Measurements from ENCODE around the gene GNAS-AS1.

GNAS-AS1 gene

DNA sequence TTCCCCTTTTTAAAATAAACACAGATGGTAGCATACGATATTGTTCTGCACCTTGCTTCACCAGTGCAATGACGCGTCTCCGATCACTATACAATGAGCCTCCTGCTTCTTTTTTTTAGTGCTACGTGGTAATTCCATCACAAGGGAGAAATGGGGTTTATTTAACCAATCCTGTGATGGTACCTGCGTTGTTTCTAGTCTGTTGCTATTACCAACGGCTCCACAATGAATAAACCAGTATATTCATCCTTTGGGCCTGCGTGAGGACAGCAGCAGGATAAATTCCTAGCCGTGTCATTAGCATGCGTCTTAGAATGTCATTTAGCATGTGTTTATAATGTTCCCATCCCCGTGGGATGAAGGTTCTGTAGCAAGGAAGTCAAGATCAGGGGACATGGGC is 42.9 kb downstream of the GNAS-AS1 start:
- no peak for DNase-seq

DNA sequence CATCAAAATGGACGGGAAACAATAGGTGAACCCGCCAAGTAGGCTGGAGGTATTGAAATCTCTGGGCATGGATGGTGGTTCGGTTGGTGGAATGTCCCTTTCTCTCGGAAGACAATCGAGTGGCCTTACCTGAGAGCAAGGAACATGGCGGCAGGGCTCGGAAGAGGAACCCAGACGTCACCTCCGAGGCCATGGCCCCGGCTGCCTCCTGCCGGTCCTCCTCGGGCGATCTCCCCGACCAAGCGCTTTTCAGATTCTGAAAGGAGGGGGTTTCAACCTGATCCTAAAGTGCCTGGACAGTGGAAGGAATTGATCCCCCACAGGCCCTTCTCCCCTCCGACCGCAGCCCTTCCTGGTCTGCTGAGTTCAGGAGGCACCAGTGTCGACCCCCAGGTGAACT is 47.2 kb downstream of the GNAS-AS1 start:
- DNase-seq, result no peak

GRCh38 chr20:58802061-58802460 is 48.6 kb downstream of the GNAS-AS1 start:
- no peak for DNase-seq

- DNase-seq, result no peak
Measured at GRCh38 chr20:58800134-58800871, 50.4 kb downstream of the GNAS-AS1 start.

GRCh38 chr20:58797371-58798338 is 53.0 kb downstream of the GNAS-AS1 start:
- DNase-seq, result no peak

- no peak for DNase-seq
Measured at GRCh38 chr20:58795923-58796245, 54.8 kb downstream of the GNAS-AS1 start.

DNA sequence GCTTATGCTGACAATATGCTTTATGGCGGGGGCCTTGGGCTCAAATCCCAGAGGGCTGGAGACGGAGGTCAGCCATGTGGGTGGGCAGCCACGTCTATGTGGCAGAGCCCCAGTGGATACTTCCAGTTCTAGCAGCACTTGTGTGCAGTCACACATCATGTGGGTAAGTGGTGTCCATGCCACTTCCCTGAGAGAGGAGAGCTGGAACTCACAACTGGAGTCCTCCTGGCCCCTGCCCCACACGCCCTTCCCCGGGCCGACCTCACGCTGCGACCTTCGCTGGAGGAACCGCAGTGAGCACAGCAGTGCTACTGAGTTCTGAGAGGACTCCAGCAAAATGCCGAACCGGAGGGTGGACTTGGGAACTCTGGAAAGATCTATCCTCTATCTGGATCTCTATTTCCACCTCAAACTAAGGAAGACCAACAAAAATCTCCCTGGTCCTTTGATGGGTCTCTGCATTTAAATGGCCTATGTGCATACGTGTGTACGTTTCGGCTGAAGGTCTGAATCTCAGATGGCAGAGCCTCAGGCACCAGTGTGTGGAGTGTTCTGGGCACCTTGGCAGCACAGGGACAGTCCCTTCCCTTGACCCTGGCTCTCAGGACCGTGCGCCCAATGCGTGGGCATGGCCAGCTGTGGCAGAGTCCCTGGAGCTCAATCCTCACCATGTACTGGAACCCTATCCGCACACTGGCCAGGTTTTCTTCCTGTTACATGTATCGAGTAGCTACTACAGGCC is 55.4 kb downstream of the GNAS-AS1 start:
- DNase-seq, result no peak

DNA sequence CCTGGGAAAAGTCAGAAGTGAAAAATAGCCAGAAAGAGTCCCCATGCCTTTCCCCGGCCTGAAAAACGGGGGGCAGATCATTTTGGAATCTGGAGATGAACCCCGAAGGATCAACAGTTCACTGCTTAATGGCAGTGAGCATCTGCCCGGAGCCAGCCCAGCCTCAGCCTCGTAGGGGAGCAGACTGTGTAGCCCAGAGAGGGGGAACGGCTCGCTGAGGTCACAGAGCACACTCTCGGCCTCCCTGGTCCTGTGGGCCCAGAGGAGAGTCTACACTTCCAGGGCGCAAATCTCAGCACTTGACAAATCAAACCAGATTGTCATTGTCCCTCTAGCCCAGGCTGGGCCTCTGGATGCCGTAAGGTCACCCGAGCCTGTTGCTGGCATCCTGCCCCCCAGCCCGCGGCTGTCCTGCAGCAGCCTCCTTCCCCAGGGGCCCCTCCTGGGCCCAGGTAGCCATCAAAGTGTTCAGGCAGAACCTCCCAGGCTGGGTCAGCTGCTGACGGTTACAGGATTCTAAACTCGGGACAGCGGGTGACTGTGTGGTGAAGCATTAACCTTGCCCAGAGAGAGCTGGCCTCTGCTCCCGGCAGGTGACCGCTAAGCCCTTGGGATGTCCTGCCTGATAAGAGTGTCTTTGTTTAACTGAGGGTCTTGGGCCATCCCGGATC is 56.1 kb downstream of the GNAS-AS1 start:
- DNase-seq, result no peak

- no peak for DNase-seq
Measured at GRCh38 chr20:58793512-58794420, 56.9 kb downstream of the GNAS-AS1 start.

GRCh38 chr20:58792426-58792825 is 58.3 kb downstream of the GNAS-AS1 start:
- no peak for DNase-seq

GRCh38 chr20:58791286-58791685 is 59.4 kb downstream of the GNAS-AS1 start:
- no peak for DNase-seq

- no peak for DNase-seq
Measured at GRCh38 chr20:58790454-58790853, 60.2 kb downstream of the GNAS-AS1 start.

DNA sequence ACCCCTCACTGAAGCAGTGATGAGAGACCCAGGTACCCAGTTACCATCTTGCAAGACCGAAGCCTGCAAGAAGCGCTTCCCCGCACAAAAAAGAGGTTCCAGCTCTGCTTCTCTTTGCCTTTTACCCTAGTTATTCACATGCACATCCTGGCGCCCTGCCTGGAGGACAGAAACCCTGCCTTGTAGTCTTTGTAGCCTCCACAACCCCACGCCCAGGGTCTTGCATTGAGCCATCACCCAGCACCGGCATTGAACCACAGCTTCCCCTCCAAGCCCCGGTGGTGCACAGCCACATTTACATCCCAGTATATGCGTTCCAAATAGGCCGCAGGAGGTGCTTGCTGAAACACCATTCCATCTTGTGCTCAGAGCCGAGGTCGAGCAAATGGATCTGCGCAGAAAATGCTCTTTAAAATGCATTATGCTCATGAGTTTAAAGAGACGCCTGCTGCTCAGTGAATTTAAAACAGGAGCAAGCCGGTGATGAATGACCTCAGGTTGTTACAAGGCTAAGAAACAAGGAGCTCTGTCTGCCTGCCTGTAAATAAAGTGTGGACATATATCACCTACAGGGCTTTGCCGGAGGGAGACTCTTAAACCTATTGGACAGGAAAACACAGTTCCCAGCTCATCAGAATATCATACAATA is 61.7 kb downstream of the GNAS-AS1 start:
- no peak for DNase-seq

DNA sequence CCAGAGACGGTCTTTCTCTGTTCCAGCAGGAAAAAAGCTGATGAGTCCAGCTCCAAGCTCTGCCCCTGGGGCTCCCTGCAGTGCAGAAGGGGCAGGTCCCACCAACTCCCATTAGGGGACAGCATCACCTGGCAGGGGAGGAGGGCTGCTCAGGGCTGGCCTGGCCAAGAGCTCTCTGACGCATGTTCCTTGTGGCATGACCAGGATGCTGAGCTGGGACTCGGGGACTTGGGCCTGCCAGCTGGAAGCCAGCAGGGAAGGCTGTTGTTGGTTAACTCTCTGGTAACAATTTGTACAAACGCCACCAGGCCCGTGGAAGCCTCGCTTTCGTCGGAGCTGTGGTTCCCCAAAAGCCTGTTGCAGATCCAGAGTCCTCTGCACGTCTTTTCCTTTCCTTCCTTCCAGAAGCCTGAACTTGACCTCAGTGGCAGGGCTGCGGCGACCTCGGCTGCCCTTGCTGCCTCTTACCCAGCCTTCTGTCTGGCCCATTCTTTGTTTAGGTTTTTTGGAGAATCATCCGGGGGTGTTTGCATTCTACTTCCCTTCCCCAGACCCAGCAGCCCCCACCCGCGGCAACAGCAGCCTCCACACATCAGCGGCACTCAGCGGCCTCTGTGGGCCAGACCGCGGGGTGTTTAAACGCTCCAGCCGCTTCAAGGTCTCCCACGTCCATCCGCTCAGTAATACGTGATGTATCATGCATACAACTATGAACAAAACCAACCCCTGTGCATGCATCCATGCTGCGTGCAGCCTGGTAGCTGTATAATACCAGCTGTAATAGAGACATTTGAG is 63.3 kb downstream of the GNAS-AS1 start:
- DNase-seq, result no peak

DNA sequence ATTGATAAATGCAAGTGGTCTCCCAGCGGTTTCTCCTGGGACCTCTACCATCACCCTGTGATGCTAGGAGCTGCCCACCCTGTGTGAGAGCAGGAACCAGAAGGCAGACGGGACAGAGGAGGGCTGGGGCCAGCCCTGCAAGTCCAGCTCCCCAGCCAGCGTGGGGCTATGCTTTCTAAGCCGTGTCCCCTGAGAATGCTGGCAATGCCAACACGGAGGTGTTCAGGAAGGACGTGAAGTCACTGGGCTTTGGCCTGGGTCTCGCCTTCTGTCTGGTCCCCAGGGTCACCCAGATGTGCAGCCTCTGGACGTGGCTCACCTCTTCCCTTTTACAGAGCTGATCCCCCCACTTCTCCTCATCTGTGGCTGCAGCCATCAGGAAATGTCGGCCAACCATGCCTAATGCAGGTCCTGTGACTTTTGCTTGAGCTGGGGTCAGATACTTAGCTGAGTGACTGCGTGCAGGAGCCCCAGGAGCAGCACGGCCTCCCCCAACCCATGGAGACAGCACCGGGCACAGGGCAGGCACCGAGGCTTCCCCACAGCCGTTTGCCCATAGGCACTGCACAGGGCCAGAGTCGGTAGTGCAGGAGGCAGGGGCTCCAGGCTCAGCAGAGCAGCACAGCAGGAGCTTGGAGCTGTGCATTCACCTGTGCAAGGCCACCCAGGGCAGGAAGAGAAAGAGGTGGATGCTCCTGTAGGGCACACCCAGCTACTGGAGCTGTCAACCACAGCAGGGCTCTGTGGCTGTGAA is 66.2 kb downstream of the GNAS-AS1 start:
- DNase-seq, result no peak

GRCh38 chr20:58783511-58784011 is 67.1 kb downstream of the GNAS-AS1 start:
- DNase-seq, result no peak

- DNase-seq, result no peak
Measured at GRCh38 chr20:58781138-58781537, 69.6 kb downstream of the GNAS-AS1 start.

DNA sequence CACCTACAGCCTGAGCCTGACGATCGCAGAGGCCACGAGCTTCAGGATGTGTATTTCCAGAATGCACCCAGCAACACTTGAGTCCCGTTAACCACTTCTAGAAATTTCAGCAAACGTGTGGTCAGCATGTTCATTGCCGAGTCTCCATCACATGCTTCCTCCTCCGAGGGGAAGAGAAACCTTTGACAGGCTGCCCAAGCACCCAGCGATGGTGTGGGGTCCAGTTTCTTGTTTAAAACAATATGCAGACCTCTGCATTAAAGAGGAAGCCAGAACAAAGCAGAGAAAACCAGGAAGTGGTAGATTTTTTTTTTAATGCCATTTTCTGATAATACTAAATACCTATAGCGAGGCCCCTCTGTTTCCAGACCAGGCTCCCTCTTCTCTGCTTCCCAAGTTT is 71.9 kb downstream of the GNAS-AS1 start:
- peak in 1 of 2 donors; percentile 1 for DNase-seq

GRCh38 chr20:58777657-58778056 is 73.0 kb downstream of the GNAS-AS1 start:
- DNase-seq, result no peak

Measured in CD4-positive, alpha-beta T cell treated with Interferon alpha-2 for 1 hour (primary cell).